ENCODE results near the gene HAPLN1.

The HAPLN1 gene

DNA sequence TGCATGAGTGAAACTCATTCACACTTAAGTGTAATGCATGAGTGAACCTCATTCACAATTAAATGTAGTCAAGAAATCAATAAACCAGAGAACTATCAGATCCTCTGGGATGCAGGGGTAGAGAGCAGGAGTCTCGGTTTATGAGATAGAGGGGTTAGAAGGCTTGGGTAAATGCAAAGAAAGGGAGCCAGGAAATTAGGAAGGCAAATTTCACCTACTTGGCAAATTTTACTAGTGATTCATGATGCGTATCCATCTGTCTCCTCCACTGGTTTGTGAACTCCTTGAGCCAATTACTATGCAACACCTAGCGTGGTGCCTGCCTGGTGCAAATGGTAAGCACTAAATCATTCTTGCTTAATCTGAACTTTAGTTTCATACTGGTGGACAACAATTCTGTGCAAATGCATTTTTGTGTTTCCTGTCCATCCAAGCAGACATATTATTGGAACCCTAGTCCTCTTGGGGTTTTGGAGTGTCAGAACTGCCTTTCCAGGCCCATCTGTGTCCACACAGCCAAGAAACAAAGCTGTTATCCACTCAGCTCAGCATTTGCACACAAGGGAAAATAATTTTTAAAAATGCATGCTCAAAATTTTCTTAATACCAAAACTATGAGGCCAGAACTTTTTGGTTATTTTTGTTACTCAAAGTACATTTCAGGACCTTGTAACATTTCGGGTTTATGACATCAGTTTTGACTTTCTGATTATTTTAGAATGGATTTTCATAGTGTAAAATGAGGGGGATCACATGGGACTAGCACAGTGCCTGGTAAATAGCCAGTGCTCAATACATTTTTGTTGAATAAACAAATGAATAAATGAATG lies 5.2 kb downstream of the HAPLN1 start:
- DNase-seq, result no peak

- DNase-seq, result no peak
Measured at GRCh38 chr5:83714810-83715209, 5.8 kb downstream of the HAPLN1 start.

- no peak for DNase-seq
Measured at GRCh38 chr5:83711982-83712601, 8.6 kb downstream of the HAPLN1 start.

DNA sequence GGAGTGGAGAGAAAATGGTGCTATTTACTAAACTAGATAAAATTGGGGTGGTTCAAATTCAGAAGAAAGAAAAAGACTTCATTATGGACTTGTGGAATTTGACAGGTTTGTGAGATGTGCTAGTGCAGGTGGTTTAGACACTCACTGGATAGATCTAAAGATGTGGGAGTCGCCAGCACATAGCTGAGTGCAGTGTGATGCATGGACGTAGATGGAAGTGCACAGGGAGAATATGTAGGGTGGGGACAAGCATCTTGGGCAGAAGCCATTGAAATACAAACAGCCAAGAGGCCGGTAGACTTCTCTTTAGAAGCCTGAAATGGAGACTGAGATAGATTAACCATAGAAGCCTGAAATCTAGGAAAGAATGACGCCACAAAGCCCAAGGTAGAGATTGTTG lies 10.7 kb downstream of the HAPLN1 start:
- DNase-seq, result no peak

DNA sequence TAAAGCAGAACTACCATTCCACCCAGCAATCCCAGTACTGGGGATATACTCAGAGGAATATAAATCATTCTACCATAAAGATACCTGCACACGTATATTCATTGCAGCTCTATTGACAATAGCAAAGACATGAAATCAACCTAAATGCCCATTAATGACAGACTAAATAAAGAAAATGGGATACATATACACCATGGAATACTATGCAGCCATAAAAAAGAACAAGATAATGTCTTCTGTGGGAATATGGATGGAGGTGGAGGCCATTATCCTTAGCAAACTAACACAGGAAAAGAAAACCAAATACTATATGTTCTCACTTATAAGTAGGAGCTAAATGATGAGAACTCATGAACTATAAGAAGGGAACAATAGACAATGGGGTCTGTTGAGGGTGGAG lies 12.5 kb downstream of the HAPLN1 start:
- no peak for DNase-seq

DNA sequence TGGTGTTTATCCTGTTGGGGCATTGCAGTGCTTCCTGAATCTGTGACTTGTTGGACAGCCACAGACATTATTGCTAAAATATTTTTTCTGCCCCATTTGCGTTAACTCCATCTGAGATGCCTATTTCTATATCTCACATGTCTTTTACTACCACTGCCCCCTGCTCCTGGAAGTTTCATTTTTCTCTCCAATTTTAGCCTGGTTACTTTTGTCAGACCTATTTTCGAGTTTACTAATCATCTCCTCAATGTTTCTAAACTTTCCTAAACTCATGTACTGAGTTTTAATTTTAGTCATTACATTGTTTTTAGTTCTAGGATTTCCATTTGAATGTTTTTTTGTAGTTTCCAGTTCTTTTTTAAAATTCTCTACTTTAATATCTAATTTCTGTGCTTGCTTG lies 17.6 kb downstream of the HAPLN1 start:
- no peak for DNase-seq

DNA sequence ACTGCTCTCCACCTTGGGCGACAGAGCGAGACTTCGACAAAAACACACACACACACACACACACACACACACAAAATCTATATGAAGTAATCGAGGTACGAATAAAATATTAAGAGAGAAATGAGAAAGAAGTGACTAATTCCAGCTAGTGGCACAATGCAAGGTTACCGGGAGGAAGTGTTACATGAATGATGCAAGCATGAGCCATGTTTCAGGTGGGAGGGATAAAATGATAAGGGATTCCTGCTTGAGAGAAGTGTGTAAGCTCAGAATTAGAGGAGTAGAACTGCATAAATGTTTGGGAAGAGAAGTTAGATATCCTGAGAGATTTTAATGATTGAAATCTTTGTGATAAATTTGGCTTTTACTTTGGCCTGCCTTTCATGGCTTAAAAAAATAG lies 18.8 kb downstream of the HAPLN1 start:
- no peak for DNase-seq

DNA sequence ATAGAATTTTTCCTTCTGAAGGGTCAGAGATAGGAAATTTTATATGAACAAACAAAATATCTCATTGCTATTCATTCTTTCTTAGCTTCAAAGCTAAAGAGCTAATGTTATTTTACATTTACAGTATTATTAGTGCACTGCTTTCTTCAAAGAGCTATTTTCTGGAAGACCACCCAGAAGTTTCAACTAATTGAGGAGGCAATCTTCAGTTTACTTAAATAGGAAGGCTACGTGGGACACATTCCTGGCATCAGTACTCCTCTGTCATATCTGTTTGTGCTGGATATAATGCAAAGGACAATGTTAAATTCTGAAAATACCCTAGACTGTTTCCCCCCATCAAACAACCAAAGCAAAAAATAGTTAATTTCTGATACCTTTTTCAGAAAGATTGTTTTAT lies 30.8 kb downstream of the HAPLN1 start:
- no peak for DNase-seq

DNA sequence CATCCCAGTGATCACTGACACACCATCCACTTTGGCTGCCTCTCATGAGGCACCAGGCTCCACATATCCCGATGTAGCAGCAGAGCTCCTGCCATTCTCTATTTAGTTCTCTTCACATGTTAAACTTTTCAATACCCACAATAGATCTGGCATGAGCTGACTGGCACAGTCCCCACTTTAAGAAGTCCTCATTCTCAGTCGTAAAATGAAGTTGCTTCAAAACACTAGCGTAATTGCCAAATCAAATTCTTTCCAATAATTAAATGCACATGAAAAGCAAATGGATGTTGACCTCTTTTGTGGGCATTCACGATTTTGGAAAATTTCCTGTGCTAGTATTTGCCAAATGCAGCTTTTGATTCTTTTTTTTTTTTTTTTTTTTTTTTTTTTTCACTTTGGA lies 32.4 kb downstream of the HAPLN1 start:
- DNase-seq, result no peak

DNA sequence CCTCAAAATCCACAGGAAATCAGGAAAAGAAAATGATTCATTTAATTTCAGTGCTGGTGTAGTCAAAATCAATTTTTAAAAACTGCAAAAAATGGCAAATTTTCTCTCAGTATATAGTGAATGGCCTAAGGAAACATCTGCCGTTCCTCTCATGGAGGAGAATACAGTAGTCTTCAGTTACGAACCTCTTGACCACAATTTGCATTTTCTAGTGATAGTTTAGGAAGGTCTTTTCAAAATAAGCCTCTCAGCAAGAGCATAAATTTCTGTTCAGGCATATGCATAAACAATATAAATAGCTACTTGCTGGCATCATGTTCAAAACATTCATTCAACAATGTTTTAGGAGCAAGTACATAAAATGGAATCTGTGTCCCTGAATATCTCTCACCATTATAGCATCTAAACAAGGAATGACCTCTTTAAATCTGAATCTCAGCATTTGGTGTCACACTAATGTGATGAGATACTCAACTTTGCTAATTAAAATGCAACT lies 33.5 kb downstream of the HAPLN1 start:
- DNase-seq, result no peak

- no peak for DNase-seq
Measured at GRCh38 chr5:83686251-83686650, 34.4 kb downstream of the HAPLN1 start.

GRCh38 chr5:83683836-83684235 lies 36.8 kb downstream of the HAPLN1 start:
- DNase-seq, result no peak

DNA sequence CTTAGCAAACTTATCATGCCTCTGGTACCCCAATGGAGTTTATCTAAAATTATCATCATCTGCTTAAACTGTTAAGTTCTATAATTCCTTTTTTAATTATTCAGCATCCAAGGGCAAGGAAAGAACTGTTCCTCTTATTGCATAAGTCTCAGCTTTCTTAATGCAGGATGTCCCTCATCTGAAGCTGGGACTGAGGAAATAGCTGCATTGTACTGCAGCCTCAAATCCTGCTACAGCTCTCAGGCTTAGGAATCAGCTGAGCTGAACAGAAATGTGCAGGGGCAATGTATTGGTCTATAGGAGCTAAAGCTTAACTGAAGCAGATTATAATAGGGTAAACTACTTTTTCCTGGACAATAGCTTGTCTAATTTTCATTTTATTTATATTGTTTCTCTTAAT lies 48.0 kb downstream of the HAPLN1 start:
- no peak for DNase-seq

DNA sequence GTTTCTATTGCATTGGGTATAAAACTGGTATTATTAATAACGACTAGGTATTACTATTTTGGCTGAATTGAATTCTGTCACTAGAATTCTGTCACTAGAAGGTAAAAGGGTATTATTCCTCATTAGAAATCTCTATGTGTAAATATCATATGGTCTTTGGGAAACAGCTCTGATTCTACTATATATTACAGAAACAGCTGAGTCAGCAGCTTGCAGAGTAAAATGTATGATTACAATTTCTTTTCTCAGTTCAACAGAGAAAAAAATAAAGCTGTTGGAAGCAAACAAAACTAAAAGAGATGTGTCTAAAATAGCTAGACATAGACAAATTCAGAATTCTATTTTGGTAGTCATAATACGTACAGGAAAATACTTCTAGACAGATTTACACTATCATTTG lies 48.5 kb downstream of the HAPLN1 start:
- DNase-seq, result no peak

GRCh38 chr5:83665631-83666030 lies 55.0 kb downstream of the HAPLN1 start:
- DNase-seq, result no peak

DNA sequence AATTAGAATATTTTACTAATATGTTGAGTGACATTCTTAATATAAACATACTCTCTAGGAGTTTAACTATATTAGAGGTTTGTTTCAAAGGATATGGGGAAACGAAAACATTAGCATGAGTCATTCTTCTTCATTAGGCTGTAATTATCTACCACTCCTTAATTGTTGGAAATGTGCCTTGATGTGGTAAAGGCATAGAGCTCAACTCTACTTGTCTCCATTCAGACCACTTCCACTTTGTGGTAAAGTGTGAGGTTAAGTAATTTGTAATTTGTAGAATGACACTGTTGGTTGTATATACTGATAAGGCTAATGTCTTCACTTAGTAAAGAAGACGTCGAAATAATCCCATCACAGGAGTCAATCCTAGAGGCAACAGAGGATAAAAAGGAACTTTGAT lies 58.1 kb downstream of the HAPLN1 start:
- DNase-seq, result no peak

GRCh38 chr5:83657807-83658525 lies 62.7 kb downstream of the HAPLN1 start:
- no peak for DNase-seq

DNA sequence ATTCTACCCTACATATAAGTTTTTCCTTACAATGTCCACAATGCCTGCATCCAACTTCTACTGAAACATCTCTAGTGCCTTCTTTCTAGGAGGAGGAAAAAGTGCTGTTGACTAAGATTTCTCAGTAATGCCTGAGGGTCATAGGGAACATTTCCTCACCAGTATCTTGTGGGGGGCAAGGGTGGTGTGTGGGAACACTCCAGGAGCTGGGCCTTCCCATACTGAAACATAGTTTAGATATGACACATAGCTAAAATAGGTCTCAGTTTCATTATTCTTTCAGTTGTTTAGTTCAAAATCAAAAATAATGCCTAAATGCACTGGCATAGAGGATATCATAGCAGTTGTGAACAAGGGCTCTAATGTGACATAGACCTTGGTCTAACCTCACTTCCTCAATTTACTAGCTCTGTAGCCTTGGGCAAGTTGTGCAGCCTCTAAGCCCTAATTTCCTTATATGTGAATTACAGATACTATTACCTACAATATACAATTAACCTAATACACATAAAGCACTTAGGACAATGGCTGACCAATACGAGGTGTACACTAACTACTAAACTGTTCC lies 66.1 kb downstream of the HAPLN1 start:
- no peak for DNase-seq

- no peak for DNase-seq
Measured at GRCh38 chr5:83653669-83654068, 67.0 kb downstream of the HAPLN1 start.

DNA sequence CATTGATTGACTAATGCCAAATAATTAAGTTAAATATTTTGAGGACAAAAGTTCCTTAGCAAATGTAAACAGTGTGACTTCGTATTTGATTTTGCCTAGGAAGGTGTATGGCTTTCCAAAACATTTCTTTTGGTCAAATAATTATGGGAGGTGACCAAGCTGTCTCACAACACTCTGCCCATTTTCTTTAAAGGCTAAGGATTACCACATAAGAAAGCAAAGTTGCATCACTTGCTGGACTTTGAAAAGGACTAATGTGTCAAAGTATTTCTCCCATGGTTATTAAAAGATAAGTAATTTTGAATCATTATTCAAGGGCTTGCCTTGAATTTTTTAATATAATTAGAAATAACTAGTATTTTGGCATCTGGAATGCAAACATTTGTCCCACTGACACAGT lies 74.7 kb downstream of the HAPLN1 start:
- no peak for DNase-seq

DNA sequence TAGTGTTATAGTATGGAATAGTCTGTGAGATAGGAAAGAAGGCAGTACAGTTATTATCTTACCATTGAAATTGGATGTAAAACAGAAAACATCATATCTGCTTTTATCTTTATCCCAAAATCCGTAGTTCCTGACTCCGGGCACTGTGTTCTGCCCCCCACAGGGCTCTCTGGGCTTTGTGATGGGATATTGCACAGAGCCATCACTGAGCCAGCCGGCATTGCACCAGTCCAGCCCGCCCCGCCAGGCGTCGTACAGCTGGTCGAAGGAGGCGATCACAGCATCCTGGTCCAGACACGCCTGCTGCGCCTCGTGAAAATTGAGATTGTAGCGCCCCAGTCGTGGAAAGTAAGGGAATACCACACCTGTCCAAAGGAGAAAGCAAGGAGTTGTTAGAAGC lies 76.4 kb downstream of the HAPLN1 start:
- no peak for DNase-seq

DNA sequence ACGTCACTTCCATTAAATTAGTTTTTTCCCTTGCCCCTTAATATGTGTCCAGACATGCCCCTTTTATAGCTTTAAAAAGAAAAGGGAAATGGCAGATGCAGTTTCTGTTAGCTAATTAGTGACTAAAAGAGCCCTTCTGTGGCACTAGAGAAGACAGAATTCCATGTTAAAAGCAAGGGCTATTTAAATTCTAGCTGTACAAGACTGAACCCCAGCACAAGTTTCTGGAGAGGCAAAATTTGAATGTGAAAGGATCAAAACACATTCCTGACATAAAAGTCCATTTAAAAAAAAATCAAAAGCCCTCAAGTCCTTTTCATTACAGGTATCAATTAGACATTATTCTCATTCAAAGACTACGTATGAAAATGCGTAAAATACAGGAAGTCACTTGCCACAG lies 78.7 kb downstream of the HAPLN1 start:
- no peak for DNase-seq

DNA sequence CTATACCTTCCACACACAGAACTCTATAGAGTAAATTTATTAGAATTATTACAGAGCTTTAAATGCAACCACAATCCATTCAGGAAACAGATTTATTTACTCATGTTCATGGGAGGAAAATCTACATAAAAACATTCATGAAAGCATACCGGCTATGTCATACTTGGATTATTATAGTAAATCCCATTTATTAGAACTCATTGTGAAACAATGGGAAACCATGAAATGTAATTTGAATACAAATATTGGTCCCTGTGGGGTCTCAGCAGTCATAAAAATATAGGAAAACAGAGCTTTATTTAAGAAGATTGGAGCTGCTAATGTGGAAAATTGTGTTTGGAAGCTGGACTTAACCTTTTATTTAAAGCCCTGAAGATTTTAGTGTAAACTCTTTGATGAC lies 80.7 kb downstream of the HAPLN1 start:
- no peak for DNase-seq

DNA sequence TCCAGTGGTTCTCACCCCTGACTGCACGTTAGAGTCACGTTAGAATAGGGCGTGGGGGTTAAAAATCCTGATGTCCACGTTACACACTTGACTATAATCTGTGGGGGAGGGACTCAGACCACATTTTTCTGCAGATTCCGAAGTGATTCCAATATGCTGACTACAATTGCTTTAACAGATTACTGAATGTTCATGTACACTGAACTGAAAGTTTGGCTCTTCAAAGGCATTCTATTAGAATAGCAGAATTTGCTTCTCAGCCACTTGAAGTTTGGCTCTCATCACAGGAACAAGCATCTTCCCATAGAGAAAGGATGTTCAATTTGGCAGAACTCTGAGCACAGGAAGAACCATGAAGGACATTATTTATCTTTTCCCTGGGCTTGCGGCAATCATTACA lies 84.5 kb downstream of the HAPLN1 start:
- no peak for DNase-seq
